Measurements from ENCODE around the gene TFDP2. TPM values are rescaled to one million over a fixed set of nuclear protein-coding genes. Genes with fewer than 3 reads are reported as not detected.
"Not testable (repeated sequence)": the region's sequence is repeated elsewhere in the genome, so short reads cannot be mapped to it uniquely, and the experiment has no call there.

TFDP2 gene
- total and polyA plus RNA-seq, 7 donors = 14.3 to 74.8 (median 52.3) TPM

DNA sequence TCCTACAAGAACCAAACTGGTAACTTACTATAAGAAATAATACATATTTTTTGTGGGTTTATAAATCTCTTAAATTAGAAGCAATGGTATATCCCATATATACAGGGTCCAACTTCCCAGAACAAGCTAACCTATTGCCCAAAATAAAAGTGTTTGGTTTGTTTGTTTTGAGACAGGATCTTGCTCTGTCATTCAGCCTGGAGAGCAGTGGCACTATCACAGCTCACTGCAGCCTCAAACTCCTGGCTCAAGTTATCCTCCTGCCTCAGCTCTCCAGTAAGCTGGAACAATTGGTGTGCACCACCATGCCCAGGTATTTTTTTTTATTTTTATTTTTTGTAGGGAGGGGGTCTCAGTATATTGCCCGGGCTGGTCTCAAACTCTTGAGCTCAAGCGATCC lies 135.4 kb downstream of the TFDP2 start:
- no peak for DNase-seq
- Histone ChIP-seq H3K27ac (peak overlapping the region in 2 of 4 donors; percentile 61 to 77), H3K4me1 (peaks cover 0 to 31% (median 15%) of the 10 kb centered on the region in 4 donors), H3K36me3 (no peaks in the 10 kb centered on the region), H3K9me3 (no peaks in the 10 kb centered on the region), H3K27me3 (no peaks in the 10 kb centered on the region), H3K4me3 (no peak overlapping the region)
- TF ChIP-seq, protein P1, sequence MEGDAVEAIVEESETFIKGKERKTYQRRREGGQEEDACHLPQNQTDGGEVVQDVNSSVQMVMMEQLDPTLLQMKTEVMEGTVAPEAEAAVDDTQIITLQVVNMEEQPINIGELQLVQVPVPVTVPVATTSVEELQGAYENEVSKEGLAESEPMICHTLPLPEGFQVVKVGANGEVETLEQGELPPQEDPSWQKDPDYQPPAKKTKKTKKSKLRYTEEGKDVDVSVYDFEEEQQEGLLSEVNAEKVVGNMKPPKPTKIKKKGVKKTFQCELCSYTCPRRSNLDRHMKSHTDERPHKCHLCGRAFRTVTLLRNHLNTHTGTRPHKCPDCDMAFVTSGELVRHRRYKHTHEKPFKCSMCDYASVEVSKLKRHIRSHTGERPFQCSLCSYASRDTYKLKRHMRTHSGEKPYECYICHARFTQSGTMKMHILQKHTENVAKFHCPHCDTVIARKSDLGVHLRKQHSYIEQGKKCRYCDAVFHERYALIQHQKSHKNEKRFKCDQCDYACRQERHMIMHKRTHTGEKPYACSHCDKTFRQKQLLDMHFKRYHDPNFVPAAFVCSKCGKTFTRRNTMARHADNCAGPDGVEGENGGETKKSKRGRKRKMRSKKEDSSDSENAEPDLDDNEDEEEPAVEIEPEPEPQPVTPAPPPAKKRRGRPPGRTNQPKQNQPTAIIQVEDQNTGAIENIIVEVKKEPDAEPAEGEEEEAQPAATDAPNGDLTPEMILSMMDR (IDR thresholded peaks at IDR 0.05) = no peak
- TF ChIP-seq POLR2A (IDR thresholded peaks at IDR 0.05) (no peak), POLR2AphosphoS5 (IDR thresholded peaks at IDR 0.05) (no peak), EP300 (IDR thresholded peaks at IDR 0.05) (no peak)
- intact Hi-C loops (cut with DNase I) = no loop called here
- WGBS, 2 donors = 83 to 89% methylated on average over 2 of the region's 2 CpGs

DNA sequence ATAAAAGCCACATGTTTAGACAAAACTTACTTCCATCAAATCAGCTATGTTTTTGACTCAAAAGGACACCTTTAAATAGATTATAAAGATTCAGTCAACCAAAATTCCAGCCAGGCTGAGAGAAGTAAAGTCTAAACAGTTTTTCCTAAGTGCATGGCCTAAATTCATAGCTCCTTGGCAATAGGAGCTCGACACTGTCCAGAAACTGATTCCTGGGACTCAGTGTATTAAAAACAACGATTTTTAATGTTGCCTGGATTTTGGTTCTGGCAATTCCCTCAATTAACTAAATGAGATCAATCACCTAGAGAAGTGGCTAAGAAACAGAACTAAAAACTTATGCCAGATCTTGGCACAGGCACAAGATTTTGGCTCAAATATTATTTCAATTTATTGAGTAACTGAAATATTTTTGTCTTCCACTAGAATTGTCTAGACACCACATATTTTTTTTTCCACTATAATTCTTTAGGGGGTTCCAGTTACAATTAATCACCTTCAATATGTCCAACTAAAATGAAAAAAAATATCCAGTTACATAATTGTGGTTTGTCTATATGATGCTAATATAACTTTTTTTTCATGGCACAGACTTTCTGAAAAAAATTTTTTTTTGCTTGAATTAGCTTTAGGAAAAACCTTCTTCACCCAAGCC lies 135.9 kb downstream of the TFDP2 start:
- Histone ChIP-seq H3K9me3 (no peaks in the 10 kb centered on the region), H3K27ac (peak overlapping the region; percentile 24 to 77 (median 57)), H3K4me1 (peaks cover 0 to 30% (median 19%) of the 10 kb centered on the region in 4 donors), H3K4me3 (no peak overlapping the region), H3K27me3 (no peaks in the 10 kb centered on the region), H3K36me3 (no peaks in the 10 kb centered on the region)
- TF ChIP-seq, protein P1 (IDR thresholded peaks at IDR 0.05) = no peak
- peak in 2 of 4 donors; percentile 56 to 64 for TF ChIP-seq POLR2AphosphoS5 (IDR thresholded peaks at IDR 0.05)
- intact Hi-C loops (cut with DNase I) = no loop called here
- WGBS, 2 donors = 76 to 81% methylated on average over 2 of the region's 2 CpGs
- DNase-seq = no peak

DNA sequence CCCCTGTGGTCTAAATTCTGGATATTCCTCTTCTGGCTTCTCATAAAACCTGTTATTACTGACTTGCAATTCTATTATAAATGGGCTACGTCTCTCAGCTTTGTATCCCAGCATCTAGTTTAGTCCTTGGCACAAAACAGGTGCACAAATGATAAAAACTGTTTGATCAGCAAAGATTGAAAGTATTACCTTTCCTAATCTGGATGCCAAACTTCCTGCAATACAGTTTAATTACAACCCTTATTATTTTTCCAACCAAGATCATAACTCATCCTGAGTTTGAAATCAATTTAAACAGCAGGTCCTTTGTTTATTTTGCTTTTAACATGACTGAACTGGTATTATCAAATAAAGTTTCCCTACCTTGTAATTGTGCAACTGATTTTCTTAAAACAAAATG lies 140.3 kb downstream of the TFDP2 start:
- H3K27ac ChIP-seq = no peak overlapping the region

GRCh38 chr3:142007710-142008399 lies 141.5 kb downstream of the TFDP2 start:
- DNase-seq = no peak
- Histone ChIP-seq H3K9me3 (no peaks in the 10 kb centered on the region), H3K27ac (no peak overlapping the region), H3K4me1 (peaks cover 0 to 30% (median 20%) of the 10 kb centered on the region in 4 donors), H3K27me3 (no peaks in the 10 kb centered on the region), H3K36me3 (no peaks in the 10 kb centered on the region), H3K4me3 (no peak overlapping the region)
- TF ChIP-seq, protein P1 (IDR thresholded peaks at IDR 0.05) = no peak
- intact Hi-C loops (cut with DNase I) = no loop called here
- 87 to 95% methylated on average over 8 of the region's 8 CpGs for WGBS, 2 donors

More for the DNA sequence above, 140.3 kb downstream of the TFDP2 start:
- no peak overlapping the region for H3K4me3 ChIP-seq
- H3K27me3 ChIP-seq = no peaks in the 10 kb centered on the region
- DNase-seq = no peak
- 21 to 70% methylated on average over 1 of the region's 1 CpG for WGBS, 2 donors
- TF ChIP-seq EP300 (IDR thresholded peaks at IDR 0.05) (no peak), POLR2AphosphoS5 (IDR thresholded peaks at IDR 0.05) (no peak)
- TF ChIP-seq, protein P1 (IDR thresholded peaks at IDR 0.05) = no peak
- H3K9me3 ChIP-seq = no peaks in the 10 kb centered on the region
- H3K36me3 ChIP-seq = no peaks in the 10 kb centered on the region
- peaks cover 0 to 35% (median 21%) of the 10 kb centered on the region in 4 donors for H3K4me1 ChIP-seq
- intact Hi-C loops (cut with DNase I) = no loop called here

- H3K27me3 ChIP-seq; H3K27ac ChIP-seq; H3K9me3 ChIP-seq; intact Hi-C loops (cut with DNase I); H3K4me3 ChIP-seq; DNase-seq; H3K36me3 ChIP-seq: not testable (repeated sequence)
- 91 to 94% methylated on average over 7 of the region's 7 CpGs for WGBS, 2 donors
- peaks cover 0 to 28% (median 18%) of the 10 kb centered on the region in 4 donors for H3K4me1 ChIP-seq
These were observed 144.4 kb downstream of the TFDP2 start for GRCh38 chr3:142004957-142005356.
